GM18867 (cell line): ENCODE measurements around the gene NAA80.
A peak's percentile ranks its signal among the peaks of the same experiment; 100 is the strongest.

Experiments used
- ATAC-seq: cut with Tn5 transposase; IDR thresholded peaks from one replicate; pipeline ENCODE4 v1.9.1; 2021; ENCODE audit warnings: mild to moderate bottlenecking, moderate library complexity; ENCODE audit not compliant: unreplicated experiment

The NAA80 gene

DNA sequence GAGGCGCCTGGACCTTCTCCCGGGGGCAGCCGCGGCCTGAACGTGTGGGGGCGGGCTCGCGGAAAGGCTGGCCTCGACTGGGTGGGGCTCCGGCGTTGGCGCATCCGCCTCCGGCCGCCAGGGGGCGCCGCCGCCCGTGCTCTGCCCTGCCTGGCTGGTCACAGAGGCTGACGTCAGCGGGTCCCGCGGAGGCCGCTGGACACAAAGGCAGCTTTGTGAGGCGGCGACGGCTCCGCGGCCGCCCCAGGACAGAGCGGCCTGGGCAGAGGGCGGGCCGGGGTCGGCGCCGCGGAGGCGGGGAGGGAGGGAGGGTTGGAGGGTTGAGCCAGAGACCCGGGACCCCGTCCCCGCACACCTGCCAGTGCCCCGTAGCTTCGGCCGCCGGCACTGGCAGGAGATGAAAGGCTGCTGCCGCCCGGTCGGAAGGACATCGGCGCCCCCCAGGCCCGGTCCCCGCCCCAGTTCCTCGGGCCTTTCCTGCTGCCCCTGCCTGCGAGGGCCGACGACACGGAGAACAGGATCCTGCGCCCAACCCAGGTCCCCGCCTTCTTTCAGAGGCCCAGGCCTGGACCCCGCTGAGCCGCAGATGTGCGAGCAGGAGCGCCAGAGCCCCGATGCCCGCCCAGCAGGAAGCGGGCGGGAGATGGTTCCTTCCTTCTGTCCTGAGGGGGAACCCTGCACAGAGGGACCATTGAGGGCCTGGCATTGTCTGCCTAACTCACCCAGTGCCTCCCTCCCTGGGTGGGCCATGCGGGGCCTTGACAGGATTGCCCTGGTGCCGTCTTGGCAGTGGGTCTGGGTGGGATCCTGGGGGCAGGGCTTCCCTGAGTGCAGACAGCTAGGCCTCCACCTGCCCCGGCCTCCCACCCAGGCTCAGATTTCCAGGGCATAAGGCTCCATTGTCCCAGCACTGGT, 38.9 kb downstream of the NAA80 start:
- peak; percentile 87 for ATAC-seq

DNA sequence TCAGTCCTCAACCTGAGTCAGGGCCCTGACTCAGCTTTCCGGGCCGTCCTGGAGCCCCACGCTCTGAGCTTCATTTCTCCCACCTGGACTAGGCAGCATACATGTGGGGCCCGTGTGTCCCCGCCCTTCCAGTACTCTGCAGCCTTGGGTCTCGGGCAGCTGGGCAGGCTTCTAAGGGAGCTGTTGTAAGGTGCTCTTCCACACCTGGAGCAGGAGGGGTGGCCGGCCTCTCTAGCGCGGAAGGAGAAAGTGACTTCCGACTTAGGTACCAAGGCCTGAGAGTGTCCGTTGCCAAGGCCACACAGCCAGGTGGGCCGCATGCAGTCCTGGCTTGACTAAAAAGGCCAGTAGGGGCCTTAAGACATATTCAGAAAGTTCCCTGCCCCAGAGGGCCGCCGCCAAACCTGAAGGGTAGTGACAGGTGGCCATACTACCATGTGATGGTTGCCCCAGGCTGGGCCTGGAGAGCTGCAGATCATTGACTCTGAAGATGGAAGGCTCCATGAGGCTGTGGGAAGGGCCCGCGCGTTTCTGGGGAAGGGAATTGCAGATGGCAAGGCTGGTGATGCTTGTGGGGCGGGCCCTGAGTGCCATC, 39.7 kb downstream of the NAA80 start:
- peak; percentile 7 for ATAC-seq

DNA sequence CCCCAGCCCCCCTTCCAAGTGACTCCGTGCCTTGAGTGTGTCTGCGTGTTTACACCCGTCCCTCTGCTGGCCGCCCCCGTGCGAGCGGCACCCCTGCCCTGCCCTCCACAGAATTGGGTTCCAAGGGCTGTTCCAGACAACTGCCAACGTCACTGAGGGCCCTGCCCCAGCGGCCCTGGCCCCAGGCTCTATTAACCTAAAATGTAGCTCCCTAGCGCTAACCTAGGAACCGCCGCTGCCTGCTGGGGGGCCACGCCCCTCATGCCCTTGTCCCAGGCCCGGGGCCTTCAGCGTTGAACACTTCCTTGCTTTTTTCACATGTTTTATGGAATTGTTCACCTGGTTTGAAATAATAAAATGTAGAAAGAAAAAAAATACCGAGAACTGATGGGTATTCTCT, 40.2 kb downstream of the NAA80 start:
- no peak for ATAC-seq

- ATAC-seq, result no peak
Measured at GRCh38 chr3:50258029-50258680, 41.0 kb downstream of the NAA80 start.

DNA sequence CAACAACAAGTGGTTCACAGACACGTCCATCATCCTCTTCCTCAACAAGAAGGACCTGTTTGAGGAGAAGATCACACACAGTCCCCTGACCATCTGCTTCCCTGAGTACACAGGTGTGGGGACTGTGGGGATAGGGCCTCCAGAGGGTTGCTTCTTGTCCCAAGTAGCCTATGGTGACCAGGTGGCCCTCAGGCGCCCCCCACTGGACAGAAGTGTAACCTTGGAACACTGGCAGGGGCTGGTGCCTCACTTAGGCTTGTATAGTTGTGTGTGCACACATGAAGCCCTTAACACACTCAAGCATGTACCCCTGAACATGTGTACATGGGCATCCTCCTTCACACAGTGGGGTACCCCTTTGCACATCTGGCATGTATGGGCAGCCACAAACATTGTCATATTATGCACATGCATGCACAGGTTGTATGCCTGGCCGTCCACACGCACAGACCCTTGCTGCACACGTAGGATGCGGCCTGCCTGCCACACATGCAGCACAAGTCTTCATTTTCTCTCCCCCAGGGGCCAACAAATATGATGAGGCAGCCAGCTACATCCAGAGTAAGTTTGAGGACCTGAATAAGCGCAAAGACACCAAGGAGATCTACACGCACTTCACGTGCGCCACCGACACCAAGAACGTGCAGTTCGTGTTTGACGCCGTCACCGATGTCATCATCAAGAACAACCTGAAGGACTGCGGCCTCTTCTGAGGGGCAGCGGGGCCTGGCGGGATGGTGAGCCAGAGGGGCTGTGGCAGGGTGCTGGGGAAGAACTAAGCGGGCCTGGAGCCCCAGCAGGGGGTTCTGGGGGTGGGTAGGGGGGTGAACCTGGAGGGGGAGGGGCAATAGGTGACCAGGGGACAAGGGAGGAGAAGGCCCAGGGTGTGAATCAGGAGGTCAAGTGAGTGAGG, 42.0 kb downstream of the NAA80 start:
- no peak for ATAC-seq

DNA sequence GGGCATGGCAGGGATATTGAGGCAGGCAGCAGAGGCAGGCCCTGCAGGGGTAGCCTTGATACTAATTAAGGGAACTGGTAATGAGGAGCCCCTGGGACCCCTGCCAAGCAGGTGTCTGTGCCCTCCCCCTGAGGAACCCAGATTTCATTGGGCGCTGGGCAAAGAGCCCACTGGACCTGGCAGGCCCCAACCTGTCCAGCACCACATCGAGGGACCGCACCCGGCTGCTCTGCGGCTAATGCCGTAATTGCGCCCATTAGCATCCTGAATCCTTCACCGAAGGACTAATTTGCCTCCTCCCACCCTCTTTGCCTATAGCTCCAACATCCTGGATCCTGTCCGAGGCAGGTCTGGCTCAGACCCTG, 44.0 kb downstream of the NAA80 start:
- ATAC-seq, result no peak

GRCh38 chr3:50254577-50255250, 44.5 kb downstream of the NAA80 start:
- no peak for ATAC-seq

DNA sequence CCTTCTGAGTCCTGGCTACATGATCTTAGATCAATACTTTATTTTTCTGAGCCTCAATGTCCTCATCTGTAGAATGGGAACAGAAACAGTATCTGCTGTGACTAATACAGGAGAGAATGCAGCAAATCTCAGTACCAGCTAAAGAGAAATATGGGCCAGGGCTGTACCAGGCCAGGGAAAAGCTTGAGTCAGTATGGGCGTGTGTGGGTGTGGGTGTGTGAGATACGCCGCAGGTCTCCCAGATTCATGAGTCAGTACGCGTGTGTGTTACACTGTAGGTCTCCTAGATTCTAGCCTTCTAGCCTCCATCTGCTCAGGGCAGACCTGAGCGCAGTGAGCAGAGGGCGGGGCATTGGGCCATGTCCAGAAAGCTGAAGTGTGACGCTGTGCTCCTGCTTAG, 48.0 kb downstream of the NAA80 start:
- ATAC-seq, result no peak

DNA sequence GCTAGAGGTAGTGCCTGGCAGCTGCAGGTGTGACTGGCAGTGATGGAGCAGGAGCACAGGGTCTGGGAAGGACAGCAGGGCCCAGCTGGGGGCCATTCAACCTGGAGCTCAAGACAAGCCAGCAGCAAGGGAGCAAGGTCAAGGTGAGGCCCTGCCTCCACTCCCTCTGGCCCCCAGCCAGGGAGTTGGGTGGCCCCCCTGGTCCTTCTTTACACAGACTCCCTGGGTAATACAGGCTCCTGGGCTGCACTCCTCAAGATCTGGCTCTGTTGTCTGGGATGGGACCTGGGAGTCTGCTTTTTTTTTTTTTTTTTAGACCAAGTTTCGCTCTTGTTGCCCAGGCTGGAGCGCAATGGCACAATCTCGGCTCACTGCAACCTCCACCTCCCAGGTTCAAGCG, 48.7 kb downstream of the NAA80 start:
- ATAC-seq, result no peak

DNA sequence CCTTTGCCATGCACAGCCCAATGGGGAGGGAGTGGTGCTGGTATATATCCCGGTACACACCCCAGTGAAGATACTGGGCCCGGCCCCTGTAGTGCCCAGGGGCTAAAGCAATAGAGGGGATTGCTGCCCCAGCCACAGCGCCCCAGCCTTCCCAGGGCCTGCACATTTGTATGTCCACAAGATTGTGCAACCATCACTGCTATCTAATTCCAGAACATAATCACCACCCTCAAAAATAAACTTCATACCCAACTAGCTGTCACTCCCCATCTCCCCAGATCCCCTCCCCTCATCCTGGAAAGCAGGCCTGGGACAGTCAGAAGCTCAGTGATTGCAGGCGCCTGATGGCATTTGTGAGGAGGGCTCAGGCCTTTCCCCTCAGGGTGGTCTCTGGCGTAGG, 49.7 kb downstream of the NAA80 start:
- no peak for ATAC-seq

DNA sequence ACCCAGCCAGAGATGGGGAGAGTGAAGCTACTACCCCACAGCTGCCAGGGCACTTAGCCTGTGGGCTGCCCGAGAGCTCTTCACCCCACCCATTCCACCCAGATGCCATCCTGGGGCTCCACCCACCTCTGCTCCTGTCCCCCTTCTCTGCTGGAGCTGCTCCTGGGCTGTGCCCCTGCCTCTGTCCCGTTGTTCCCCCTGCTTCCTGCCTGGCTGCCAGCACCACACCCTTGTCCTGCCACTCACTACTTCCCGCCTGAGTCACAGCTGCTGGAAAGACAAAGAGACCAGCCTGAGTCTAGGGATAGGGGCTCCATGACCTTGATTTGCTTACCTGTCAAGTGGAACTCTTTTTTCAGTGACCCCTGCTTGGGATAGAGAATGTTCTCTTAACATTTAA, 50.8 kb downstream of the NAA80 start:
- ATAC-seq, result no peak

DNA sequence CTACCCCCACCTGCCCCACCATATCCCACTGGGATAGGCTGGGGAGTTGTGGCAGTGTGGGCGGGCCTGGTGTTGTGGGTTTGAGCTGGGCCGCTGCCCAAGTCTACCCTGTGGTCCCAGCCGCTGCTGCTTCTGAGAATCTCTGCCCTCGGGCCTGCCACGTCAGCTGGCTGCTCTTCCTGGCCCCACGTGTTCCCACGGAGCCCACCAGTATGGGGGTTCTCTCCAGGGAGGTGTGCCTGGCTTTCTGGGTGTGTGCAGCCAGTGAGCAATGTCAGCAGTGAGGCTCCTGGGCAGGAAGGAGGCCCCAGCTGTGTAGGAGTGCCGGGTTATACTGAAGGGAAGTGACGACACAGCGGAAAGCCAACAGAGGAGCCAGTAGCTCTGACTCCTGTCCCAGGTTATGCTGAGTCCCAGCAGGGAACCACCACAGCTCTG, 52.7 kb downstream of the NAA80 start:
- ATAC-seq, result peak; percentile 30
